Mesenchymal stem cell (in vitro differentiated cells and primary cell): ENCODE measurements around the gene CABCOCO1.
A peak's percentile ranks its signal among the peaks of the same experiment; 100 is the strongest.
"Not testable (repeated sequence)": the region's sequence is repeated elsewhere in the genome, so short reads cannot be mapped to it uniquely, and the experiment has no call there.

Experiments
- DNase-seq: peaks from one replicate; pipeline ENCODE4 v3.0.0-alpha.2; 2013
- H2AFZ ChIP-seq: one replicate; pipeline ENCODE4 v1.6.1; 2013; ENCODE audit warnings: low read depth, mild to moderate bottlenecking, control low read depth, inconsistent platforms, low read length, moderate library complexity
- H2AK5ac ChIP-seq: 2 replicates; pipeline ENCODE4 v1.6.1; 2013; ENCODE audit warnings: low read length, moderate library complexity, mild to moderate bottlenecking, inconsistent platforms; ENCODE audit not compliant: severe bottlenecking
- H2BK120ac ChIP-seq: one replicate; pipeline ENCODE4 v1.6.1; 2013; ENCODE audit warnings: low read depth, mild to moderate bottlenecking, inconsistent platforms, low read length, moderate library complexity
- H2BK12ac ChIP-seq, 2 experiments: one replicate each; pipeline ENCODE4 v1.6.1; 2013; ENCODE audit warnings: inconsistent platforms in 2 of 2, low read length in 2 of 2, mild to moderate bottlenecking in 2 of 2, moderate library complexity in 2 of 2, control low read depth in 1 of 2
- H2BK15ac ChIP-seq: one replicate; pipeline ENCODE4 v1.6.1; 2013; ENCODE audit warnings: mild to moderate bottlenecking, low read depth, inconsistent platforms; ENCODE audit not compliant: poor library complexity, severe bottlenecking
- H2BK5ac ChIP-seq: 2 replicates; pipeline ENCODE4 v1.6.1; 2013; ENCODE audit warnings: low read depth, mild to moderate bottlenecking, low read length, control low read depth, inconsistent platforms; ENCODE audit not compliant: poor library complexity, severe bottlenecking
- H3K14ac ChIP-seq, 2 experiments: one replicate each; pipeline ENCODE4 v1.6.1; 2013; ENCODE audit warnings: inconsistent platforms in 2 of 2, low read length in 2 of 2, control low read depth in 1 of 2, mild to moderate bottlenecking in 1 of 2, moderate library complexity in 1 of 2
- H3K18ac ChIP-seq, 2 experiments: one replicate each; pipeline ENCODE4 v1.6.1; 2013; ENCODE audit warnings: inconsistent platforms in 2 of 2, low read length in 2 of 2, control low read depth in 1 of 2, low read depth in 1 of 2, mild to moderate bottlenecking in 1 of 2
- H3K23ac ChIP-seq, 2 experiments: one replicate each; pipeline ENCODE4 v1.6.1; 2013; ENCODE audit warnings: inconsistent platforms in 2 of 2, low read length in 2 of 2, mild to moderate bottlenecking in 2 of 2, moderate library complexity in 2 of 2, control low read depth in 1 of 2
- H3K27ac ChIP-seq: 2 replicates; pipeline ENCODE4 v1.5.1; 2013; ENCODE audit warnings: mild to moderate bottlenecking, moderate library complexity, low read length, control low read depth, inconsistent platforms; ENCODE audit not compliant: poor library complexity, severe bottlenecking
- H3K27me3 ChIP-seq, 2 experiments: 2 replicates each; pipeline versions ENCODE4 v1.6.1 to v1.7.0; 2013; ENCODE audit warnings: low read length in 2 of 2, mild to moderate bottlenecking in 2 of 2, moderate library complexity in 2 of 2, control low read depth in 1 of 2, inconsistent platforms in 1 of 2; ENCODE audit not compliant: control insufficient read depth in 1 of 2, insufficient read depth in 1 of 2
- H3K36me3 ChIP-seq, 2 experiments: 2 replicates each; pipeline versions ENCODE4 v1.6.1 to v1.7.0; 2013; ENCODE audit warnings: low read length in 2 of 2, control low read depth in 1 of 2, inconsistent platforms in 1 of 2, low read depth in 1 of 2, mild to moderate bottlenecking in 1 of 2; ENCODE audit not compliant: insufficient read depth in 2 of 2, control insufficient read depth in 1 of 2
- H3K4ac ChIP-seq, 2 experiments: one replicate each; pipeline ENCODE4 v1.6.1; 2013; ENCODE audit warnings: inconsistent platforms in 2 of 2, low read length in 2 of 2, mild to moderate bottlenecking in 2 of 2, moderate library complexity in 2 of 2, control low read depth in 1 of 2, low read depth in 1 of 2
- H3K4me1 ChIP-seq: 2 replicates; pipeline ENCODE4 v1.6.1; 2013; ENCODE audit warnings: low read depth, low read length, control low read depth; ENCODE audit not compliant: control insufficient read depth, insufficient read depth
- H3K4me2 ChIP-seq: 2 replicates; pipeline ENCODE4 v1.6.1; 2013; ENCODE audit warnings: low read length, mild to moderate bottlenecking, inconsistent platforms; ENCODE audit not compliant: poor library complexity, severe bottlenecking
- H3K4me3 ChIP-seq, 2 experiments: 2 replicates each; pipeline versions ENCODE4 v1.5.1 to v1.7.0; 2013; ENCODE audit warnings: low read length in 2 of 2, mild to moderate bottlenecking in 2 of 2, control low read depth in 1 of 2, low read depth in 1 of 2; ENCODE audit not compliant: insufficient read depth in 1 of 2
- H3K79me1 ChIP-seq: replicated peaks from 2 replicates; pipeline ENCODE4 v1.6.1; 2013; ENCODE audit warnings: mild to moderate bottlenecking, control low read depth, low read length, inconsistent platforms; ENCODE audit not compliant: poor library complexity, severe bottlenecking
- H3K9ac ChIP-seq: 2 replicates; pipeline ENCODE4 v1.7.0; 2013; ENCODE audit warnings: mild to moderate bottlenecking, low read length, moderate library complexity
- H3K9me3 ChIP-seq: 2 replicates; pipeline ENCODE4 v1.7.0; 2013; ENCODE audit warnings: mild to moderate bottlenecking, low read length; ENCODE audit not compliant: control insufficient read depth
- H4K8ac ChIP-seq: one replicate; pipeline ENCODE4 v1.6.1; 2013; ENCODE audit warnings: inconsistent platforms, mild to moderate bottlenecking, low read length, moderate library complexity
- H4K91ac ChIP-seq: one replicate; pipeline ENCODE4 v1.6.1; 2013; ENCODE audit warnings: mild to moderate bottlenecking, low read length, inconsistent platforms
- WGBS: methylation state at CpG from one replicate; pipeline ENCODE4 v1.1.7; 2013; ENCODE audit warnings: mixed read lengths; 5-methylcytosine and 5-hydroxymethylcytosine counted together

Gene CABCOCO1

GRCh38 chr10:61683319-61683718 lies 20.6 kb downstream of the CABCOCO1 start:
- no peak for DNase-seq
- Histone ChIP-seq H2BK12ac (no peak overlapping the region), H3K27ac (no peak overlapping the region), H2BK5ac (no peak overlapping the region), H3K23ac (no peak overlapping the region), H2BK15ac (no peak overlapping the region), H2AK5ac (no peak overlapping the region), H3K4me3 (no peak overlapping the region), H3K4me2 (no peak overlapping the region), H3K4me1 (no peaks in the 10 kb centered on the region), H2AFZ (no peak overlapping the region), H3K79me1 (no peaks in the 10 kb centered on the region), H3K36me3 (no peaks in the 10 kb centered on the region), H3K14ac (no peak overlapping the region), H4K8ac (no peak overlapping the region), H3K9ac (no peak overlapping the region), H3K18ac (no peak overlapping the region), H4K91ac (no peak overlapping the region), H3K4ac (no peak overlapping the region), H3K27me3 (no peaks in the 10 kb centered on the region), H3K9me3 (no peaks in the 10 kb centered on the region), H2BK120ac (no peak overlapping the region)
- 90% methylated on average over 1 of the region's 1 CpG for WGBS

GRCh38 chr10:61684894-61685507 lies 22.3 kb downstream of the CABCOCO1 start:
- no peak overlapping the region for H2BK120ac ChIP-seq
- no peak overlapping the region for H3K4ac ChIP-seq
- H2AFZ ChIP-seq: no peak overlapping the region
- no peak overlapping the region for H2BK5ac ChIP-seq
- no peak overlapping the region for H4K8ac ChIP-seq
- no peak overlapping the region for H3K27ac ChIP-seq
- no peak overlapping the region for H3K18ac ChIP-seq
- no peaks in the 10 kb centered on the region for H3K36me3 ChIP-seq
- H3K9ac ChIP-seq: no peak overlapping the region
- no peaks in the 10 kb centered on the region for H3K9me3 ChIP-seq
- no peak overlapping the region for H2BK15ac ChIP-seq
- H3K27me3 ChIP-seq: no peaks in the 10 kb centered on the region
- H4K91ac ChIP-seq: no peak overlapping the region
- H3K4me1 ChIP-seq: no peaks in the 10 kb centered on the region
- no peak overlapping the region for H3K4me2 ChIP-seq
- no peak overlapping the region for H2AK5ac ChIP-seq
- H3K79me1 ChIP-seq: no peaks in the 10 kb centered on the region
- no peak for DNase-seq
- H3K4me3 ChIP-seq: no peak overlapping the region
- no peak overlapping the region for H2BK12ac ChIP-seq
- H3K14ac ChIP-seq: no peak overlapping the region
- 91% methylated on average over 3 of the region's 3 CpGs for WGBS
- H3K23ac ChIP-seq: no peak overlapping the region

GRCh38 chr10:61688551-61689308 lies 26.0 kb downstream of the CABCOCO1 start:
- Histone ChIP-seq H3K4me3 (no peak overlapping the region), H2BK15ac (no peak overlapping the region), H3K9ac (no peak overlapping the region), H3K36me3 (no peaks in the 10 kb centered on the region), H2BK5ac (no peak overlapping the region), H2AK5ac (no peak overlapping the region), H4K91ac (no peak overlapping the region), H3K18ac (peak overlapping the region in 1 of 2 experiments; percentile 5), H3K9me3 (no peaks in the 10 kb centered on the region), H4K8ac (no peak overlapping the region), H3K79me1 (no peaks in the 10 kb centered on the region), H2AFZ (no peak overlapping the region), H3K4me1 (no peaks in the 10 kb centered on the region), H3K14ac (no peak overlapping the region), H2BK12ac (no peak overlapping the region), H3K4me2 (no peak overlapping the region), H3K4ac (no peak overlapping the region), H3K23ac (no peak overlapping the region), H3K27me3 (no peaks in the 10 kb centered on the region), H2BK120ac (no peak overlapping the region), H3K27ac (no peak overlapping the region)
- no peak for DNase-seq
- WGBS: 95% methylated on average over 8 of the region's 11 CpGs

GRCh38 chr10:61691667-61692066 lies 28.9 kb downstream of the CABCOCO1 start:
- H2AK5ac ChIP-seq: not testable (repeated sequence)
- no CpG with 5 or more reads among the region's 2 CpGs for WGBS

More at GRCh38 chr10:61691667-61692066, 28.9 kb downstream of the CABCOCO1 start:
- not testable (repeated sequence) for H3K14ac ChIP-seq, H3K4me3 ChIP-seq, H3K4me1 ChIP-seq, H3K18ac ChIP-seq, H3K9ac ChIP-seq, DNase-seq, H4K8ac ChIP-seq, H3K4me2 ChIP-seq, H3K23ac ChIP-seq, H3K4ac ChIP-seq, H3K27me3 ChIP-seq, H3K27ac ChIP-seq, H4K91ac ChIP-seq, H3K9me3 ChIP-seq, H3K79me1 ChIP-seq, H2BK15ac ChIP-seq, H3K36me3 ChIP-seq, H2BK5ac ChIP-seq, H2AFZ ChIP-seq, H2BK12ac ChIP-seq, H2BK120ac ChIP-seq
